PC-3 (cell line): ENCODE results near the gene PDCD1LG2. TPM values are rescaled to one million over a fixed set of nuclear protein-coding genes. Genes with fewer than 3 reads are reported as not detected.

ENCODE experiments used
- ATAC-seq: fragments of 200-7000 bp; cut with Tn5 transposase; 2 replicates; pipeline ENCODE4 v1.9.1; 2020; ENCODE audit warnings: mild to moderate bottlenecking, moderate library complexity
- BruUV-seq: library from RNA; stranded (reverse); fragments of 400-500 nt; replicated peaks from 2 replicates; lab custom pipeline; 2021; lab: Mats Ljungman, UMichigan
- CTCF ChIA-PET: fragments of 300-600 bp; sonication (Branson Sonifier 250); formaldehyde crosslinking; loops from one replicate; lab custom pipeline; 2022; ENCODE audit warnings: antibody characterized with exemption; lab: Charles Lee
- POLR2A ChIA-PET: fragments of 300-600 bp; sonication (Branson Sonifier 250); formaldehyde crosslinking; loops from one replicate; lab custom pipeline; 2022; ENCODE audit warnings: antibody characterized with exemption; ENCODE audit not compliant: unreplicated experiment; lab: Charles Lee
- DNase-seq: peaks from one replicate; pipeline ENCODE4 v3.0.0-alpha.2; 2015
- H2AFZ ChIP-seq: fragments of 300-600 bp; sonication (generic); 2 replicates; pipeline ENCODE4 v1.6.0; 2016; ENCODE audit warnings: antibody characterized with exemption, low read length
- H3F3A ChIP-seq: fragments of 300-600 bp; sonication (generic); one replicate; pipeline ENCODE4 v1.6.0; 2017; ENCODE audit warnings: antibody characterized with exemption, low read length, control low read depth, mild to moderate bottlenecking; ENCODE audit not compliant: unreplicated experiment
- H3K27ac ChIP-seq: fragments of 300-600 bp; sonication (generic); 2 replicates; pipeline ENCODE4 v1.5.1; 2016; ENCODE audit warnings: mild to moderate bottlenecking, low read length
- H3K27me3 ChIP-seq: fragments of 300-600 bp; sonication (generic); 2 replicates; pipeline ENCODE4 v1.6.1; 2016; ENCODE audit warnings: low read length, mixed read lengths
- H3K36me3 ChIP-seq: fragments of 300-600 bp; sonication (generic); 2 replicates; pipeline ENCODE4 v1.6.1; 2016; ENCODE audit warnings: low read depth, mixed run types, low read length, mixed read lengths
- H3K4me1 ChIP-seq: fragments of 300-600 bp; sonication (generic); 2 replicates; pipeline ENCODE4 v1.5.1; 2016; ENCODE audit warnings: low read length; ENCODE audit not compliant: insufficient read depth
- H3K4me2 ChIP-seq: fragments of 300-600 bp; sonication (generic); 2 replicates; pipeline ENCODE4 v1.6.0; 2016; ENCODE audit warnings: low read length
- H3K4me3 ChIP-seq: fragments of 300-600 bp; sonication (generic); 2 replicates; pipeline ENCODE4 v1.5.1; 2016; ENCODE audit warnings: mild to moderate bottlenecking, low read length, mixed read lengths
- H3K79me2 ChIP-seq: fragments of 300-600 bp; sonication (generic); 2 replicates; pipeline ENCODE4 v1.6.1; 2017; ENCODE audit warnings: low read length, mixed read lengths
- H3K9ac ChIP-seq: fragments of 300-600 bp; sonication (generic); 2 replicates; pipeline ENCODE4 v1.6.0; 2016; ENCODE audit warnings: mild to moderate bottlenecking, low read length
- H3K9me2 ChIP-seq: fragments of 300-600 bp; sonication (generic); replicated peaks from 2 replicates; pipeline ENCODE4 v1.6.1; 2016; ENCODE audit warnings: mixed run types, low read length, mixed read lengths
- H3K9me3 ChIP-seq: fragments of 300-600 bp; sonication (generic); 2 replicates; pipeline ENCODE4 v1.6.1; 2016; ENCODE audit warnings: low read length, mixed read lengths
- H4K20me1 ChIP-seq: fragments of 300-600 bp; sonication (generic); 2 replicates; pipeline ENCODE4 v1.6.1; 2016; ENCODE audit warnings: low read length, mixed read lengths
- EZH2 ChIP-seq: fragments of 300-600 bp; sonication (generic); IDR thresholded peaks from one replicate; pipeline ENCODE4 v1.6.1; 2017; ENCODE audit warnings: antibody characterized with exemption, mild to moderate bottlenecking, low read length; ENCODE audit not compliant: unreplicated experiment
- EZH2phosphoT487 ChIP-seq: fragments of 300-600 bp; sonication (generic); IDR thresholded peaks from 2 replicates; pipeline ENCODE4 v1.6.1; 2018; ENCODE audit warnings: mild to moderate bottlenecking, antibody characterized with exemption, low read length, borderline replicate concordance
- intact Hi-C: fragments of 100-400 bp; cut with micrococcal nuclease; formaldehyde crosslinking; loops from 2 replicates; pipeline ENCODE4 v1.9.0; 2023
- total RNA-seq: library from RNA; depleted of rRNA; stranded (reverse); fragments of >200 nt; gene quantifications from 2 replicates; pipeline ENCODE4 v1.2.3, GENCODE V29; 2014; rRNA removed
- TF ChIP-seq, protein P1 (sequence below): fragments of 300-600 bp; sonication (generic); conservative IDR thresholded peaks from 2 replicates; pipeline ENCODE4 v1.5.1; 2017; ENCODE audit warnings: antibody characterized with exemption, low read depth, mild to moderate bottlenecking, low read length

PDCD1LG2 gene
- total RNA-seq, 1 experiment from 2014 or later = 1.4 TPM

DNA sequence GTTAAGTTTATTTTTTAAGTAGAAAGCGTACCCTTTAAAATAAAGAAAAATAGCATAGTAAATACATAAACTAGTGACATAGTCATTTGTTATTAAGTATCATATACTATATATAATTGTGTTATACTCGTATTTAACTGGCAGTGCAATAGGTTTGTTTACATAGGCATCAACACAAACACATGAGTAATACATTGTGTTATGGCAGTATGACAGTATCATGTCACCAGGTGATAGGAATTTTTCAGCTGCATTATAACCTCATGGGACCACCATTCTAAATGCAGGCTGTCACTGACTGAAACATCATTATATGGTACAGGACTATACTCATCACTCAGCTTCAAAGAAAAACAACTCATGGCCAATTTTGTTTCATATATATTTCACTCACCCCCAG is 110.2 kb downstream of the PDCD1LG2 start:
- no peak overlapping the region for H3K9ac ChIP-seq
- peak; percentile 53 for ATAC-seq
- H3K4me3 ChIP-seq = no peak overlapping the region
- no peaks in the 10 kb centered on the region for H4K20me1 ChIP-seq
- H3K27ac ChIP-seq = peak overlapping the region; percentile 90
- H3K79me2 ChIP-seq = peaks cover 24% of the 10 kb centered on the region
- peak overlapping the region; percentile 59; the same call in 1 of the 2 replicates for H3K4me2 ChIP-seq
- no peaks in the 10 kb centered on the region for H3K36me3 ChIP-seq
- intact Hi-C loops = no loop called here
- no peaks in the 10 kb centered on the region for H3K27me3 ChIP-seq
- H3K9me2 ChIP-seq = no peaks in the 10 kb centered on the region
- peak; percentile 59 for DNase-seq
- TF ChIP-seq, protein P1, sequence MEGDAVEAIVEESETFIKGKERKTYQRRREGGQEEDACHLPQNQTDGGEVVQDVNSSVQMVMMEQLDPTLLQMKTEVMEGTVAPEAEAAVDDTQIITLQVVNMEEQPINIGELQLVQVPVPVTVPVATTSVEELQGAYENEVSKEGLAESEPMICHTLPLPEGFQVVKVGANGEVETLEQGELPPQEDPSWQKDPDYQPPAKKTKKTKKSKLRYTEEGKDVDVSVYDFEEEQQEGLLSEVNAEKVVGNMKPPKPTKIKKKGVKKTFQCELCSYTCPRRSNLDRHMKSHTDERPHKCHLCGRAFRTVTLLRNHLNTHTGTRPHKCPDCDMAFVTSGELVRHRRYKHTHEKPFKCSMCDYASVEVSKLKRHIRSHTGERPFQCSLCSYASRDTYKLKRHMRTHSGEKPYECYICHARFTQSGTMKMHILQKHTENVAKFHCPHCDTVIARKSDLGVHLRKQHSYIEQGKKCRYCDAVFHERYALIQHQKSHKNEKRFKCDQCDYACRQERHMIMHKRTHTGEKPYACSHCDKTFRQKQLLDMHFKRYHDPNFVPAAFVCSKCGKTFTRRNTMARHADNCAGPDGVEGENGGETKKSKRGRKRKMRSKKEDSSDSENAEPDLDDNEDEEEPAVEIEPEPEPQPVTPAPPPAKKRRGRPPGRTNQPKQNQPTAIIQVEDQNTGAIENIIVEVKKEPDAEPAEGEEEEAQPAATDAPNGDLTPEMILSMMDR = no peak
- no peak for TF ChIP-seq EZH2
- no peak for TF ChIP-seq EZH2phosphoT487
- peaks cover 6% of the 10 kb centered on the region for H3F3A ChIP-seq
- BruUV-seq = TSS peak; percentile 7
- H3K9me3 ChIP-seq = no peaks in the 10 kb centered on the region
- H3K4me1 ChIP-seq = peaks cover 23% of the 10 kb centered on the region
- POLR2A ChIA-PET = no interaction called here
- CTCF ChIA-PET = no interaction called here
- no peak overlapping the region for H2AFZ ChIP-seq

Other genes with a start within 250 kb of the PDCD1LG2 start
- not detected in 2 replicates for gene RLN2, start 205.8 kb upstream of the PDCD1LG2 start, total RNA-seq
- not detected in 2 replicates for gene RLN1, start 170.7 kb upstream of the PDCD1LG2 start, total RNA-seq
- gene PLGRKT, start 72.6 kb upstream of the PDCD1LG2 start, total RNA-seq = 6.4 and 11.4 TPM in 2 replicates
- gene CD274, start 60.0 kb upstream of the PDCD1LG2 start, total RNA-seq = 3.8 and 5.1 TPM in 2 replicates
- gene RIC1, start 118.6 kb downstream of the PDCD1LG2 start, total RNA-seq = 13.3 and 16.0 TPM in 2 replicates